ENCODE measurements around the gene GJC2. TPM values are rescaled to one million over a fixed set of nuclear protein-coding genes. Genes with fewer than 3 reads are reported as not detected.

GJC2 gene
- total RNA-seq, 2 donors from 2014 or later, result 0.93 to 2.3 TPM

GRCh38 chr1:228161362-228161761 is 11.6 kb downstream of the GJC2 start:
- H3K27me3 ChIP-seq, result no peaks in the 10 kb centered on the region
- DNase-seq (ENCODE audit: low spot score), result no peak
- peaks cover 3 to 42% of the 10 kb centered on the region in 2 donors for H3K4me1 ChIP-seq
- TF ChIP-seq, protein P1, sequence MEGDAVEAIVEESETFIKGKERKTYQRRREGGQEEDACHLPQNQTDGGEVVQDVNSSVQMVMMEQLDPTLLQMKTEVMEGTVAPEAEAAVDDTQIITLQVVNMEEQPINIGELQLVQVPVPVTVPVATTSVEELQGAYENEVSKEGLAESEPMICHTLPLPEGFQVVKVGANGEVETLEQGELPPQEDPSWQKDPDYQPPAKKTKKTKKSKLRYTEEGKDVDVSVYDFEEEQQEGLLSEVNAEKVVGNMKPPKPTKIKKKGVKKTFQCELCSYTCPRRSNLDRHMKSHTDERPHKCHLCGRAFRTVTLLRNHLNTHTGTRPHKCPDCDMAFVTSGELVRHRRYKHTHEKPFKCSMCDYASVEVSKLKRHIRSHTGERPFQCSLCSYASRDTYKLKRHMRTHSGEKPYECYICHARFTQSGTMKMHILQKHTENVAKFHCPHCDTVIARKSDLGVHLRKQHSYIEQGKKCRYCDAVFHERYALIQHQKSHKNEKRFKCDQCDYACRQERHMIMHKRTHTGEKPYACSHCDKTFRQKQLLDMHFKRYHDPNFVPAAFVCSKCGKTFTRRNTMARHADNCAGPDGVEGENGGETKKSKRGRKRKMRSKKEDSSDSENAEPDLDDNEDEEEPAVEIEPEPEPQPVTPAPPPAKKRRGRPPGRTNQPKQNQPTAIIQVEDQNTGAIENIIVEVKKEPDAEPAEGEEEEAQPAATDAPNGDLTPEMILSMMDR (IDR thresholded peaks at IDR 0.05), result no peak
- peak overlapping the region in 1 of 2 donors; percentile 95 for H3K27ac ChIP-seq
- H3K9me3 ChIP-seq, result no peaks in the 10 kb centered on the region
- no peaks in the 10 kb centered on the region for H3K36me3 ChIP-seq
- no peak overlapping the region for H3K4me3 ChIP-seq

DNA sequence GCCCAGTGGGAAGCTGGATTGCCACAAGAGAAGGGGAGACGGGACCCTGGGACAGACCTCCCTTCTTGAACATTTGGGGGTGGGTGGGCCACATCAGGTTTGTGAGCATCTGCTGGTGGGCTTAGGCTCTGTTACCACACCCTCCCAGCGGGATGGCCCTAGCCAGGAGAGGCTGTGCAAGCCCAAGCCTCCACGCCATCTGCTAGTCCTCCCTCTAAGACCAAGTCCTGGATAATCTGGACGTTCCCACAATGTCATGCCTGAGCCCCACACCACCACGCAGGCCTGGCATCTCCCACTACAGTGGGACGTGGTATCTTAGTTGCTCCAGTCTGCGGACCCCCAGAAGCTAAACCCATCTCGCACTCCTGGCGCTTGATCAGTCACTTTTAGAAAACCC is 12.1 kb downstream of the GJC2 start:
- DNase-seq (ENCODE audit: low spot score), result no peak
- Histone ChIP-seq H3K27ac (peak overlapping the region; percentile 95 to 100), H3K27me3 (no peaks in the 10 kb centered on the region), H3K4me3 (no peak overlapping the region), H3K4me1 (peaks cover 3 to 47% of the 10 kb centered on the region in 2 donors), H3K36me3 (no peaks in the 10 kb centered on the region), H3K9me3 (no peaks in the 10 kb centered on the region)
- TF ChIP-seq, protein P1 (IDR thresholded peaks at IDR 0.05), result no peak

- Histone ChIP-seq H3K27me3 (no peaks in the 10 kb centered on the region), H3K4me1 (peaks cover 3 to 49% of the 10 kb centered on the region in 2 donors), H3K9me3 (no peaks in the 10 kb centered on the region), H3K36me3 (no peaks in the 10 kb centered on the region), H3K4me3 (peak overlapping the region in 1 of 2 donors; percentile 1), H3K27ac (peak overlapping the region; percentile 95 to 100)
- DNase-seq (ENCODE audit: low spot score), result no peak
- TF ChIP-seq, protein P1 (IDR thresholded peaks at IDR 0.05), result no peak
Measured at GRCh38 chr1:228162286-228163006, 12.7 kb downstream of the GJC2 start.

DNA sequence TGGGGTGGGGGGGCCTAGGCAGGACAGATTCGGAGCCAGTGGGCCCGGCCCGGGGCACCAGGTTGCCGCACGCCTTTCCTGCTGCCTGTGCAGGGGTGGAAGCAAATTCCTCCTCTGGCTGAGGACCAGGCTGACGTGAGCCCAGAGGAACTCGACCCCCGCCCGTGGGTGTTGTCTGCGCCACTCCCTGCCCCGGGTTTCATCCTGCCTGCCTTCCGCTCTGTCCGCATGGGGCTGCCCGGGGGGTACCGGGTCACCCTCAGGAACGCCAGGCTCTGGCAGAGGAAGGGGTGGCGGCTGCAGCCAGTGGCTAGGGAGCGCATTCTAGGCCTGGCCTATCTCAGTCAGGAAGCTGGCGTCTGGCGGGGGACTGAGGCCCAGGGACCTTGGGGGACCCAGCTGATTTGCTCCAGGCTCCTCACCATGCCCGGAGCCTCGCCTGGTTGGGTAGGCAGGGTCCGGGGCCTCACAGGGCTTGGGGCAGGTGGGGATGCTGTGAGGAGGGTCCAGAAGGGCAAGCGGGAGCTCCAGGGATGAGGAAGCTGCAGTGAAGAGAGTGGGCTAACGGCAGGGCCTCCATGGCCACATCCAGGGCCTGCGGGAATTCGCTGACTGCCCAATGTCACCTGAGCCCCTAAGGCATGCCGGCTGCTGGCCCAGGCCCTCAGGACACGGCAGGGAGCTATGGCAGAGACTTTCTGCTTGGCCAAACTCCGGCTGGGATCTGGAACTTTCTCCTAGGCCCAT is 13.4 kb downstream of the GJC2 start:
- Histone ChIP-seq H3K4me3 (peak overlapping the region in 1 of 2 donors; percentile 1), H3K9me3 (no peaks in the 10 kb centered on the region), H3K27ac (peak overlapping the region; percentile 95 to 100), H3K36me3 (no peaks in the 10 kb centered on the region), H3K4me1 (peaks cover 3 to 49% of the 10 kb centered on the region in 2 donors), H3K27me3 (no peaks in the 10 kb centered on the region)
- DNase-seq (ENCODE audit: low spot score), result peak; percentile 77
- TF ChIP-seq, protein P1 (IDR thresholded peaks at IDR 0.05), result no peak

- Histone ChIP-seq H3K4me1 (peaks cover 3 to 49% of the 10 kb centered on the region in 2 donors), H3K9me3 (no peaks in the 10 kb centered on the region), H3K36me3 (no peaks in the 10 kb centered on the region), H3K4me3 (no peak overlapping the region), H3K27me3 (no peaks in the 10 kb centered on the region), H3K27ac (peak overlapping the region; percentile 95 to 100)
- TF ChIP-seq, protein P1 (IDR thresholded peaks at IDR 0.05), result no peak
- no peak for DNase-seq (ENCODE audit: low spot score)
Measured at GRCh38 chr1:228163776-228164519, 14.2 kb downstream of the GJC2 start.
